DMS 273 (cell line): ENCODE data around the gene COA7.
A peak's percentile ranks its signal among the peaks of the same experiment; 100 is the strongest.
"Not testable (repeated sequence)": the region's sequence is repeated elsewhere in the genome, so short reads cannot be mapped to it uniquely, and the experiment has no call there.

Experiments used
- DNase-seq: peaks from one replicate; lab custom pipeline; 2025; ENCODE audit not compliant: unreplicated experiment; lab: John Stamatoyannopoulos, UW

COA7 gene

GRCh38 chr1:52697795-52698674 lies at the start of gene COA7:
COA7 (minus strand) TSS chr1:52698347; CDS start chr1:52698326, 21 bp downstream.
- DNase-seq = peak; percentile 93

GRCh38 chr1:52747450-52747849 lies 49.3 kb upstream of the COA7 start:
- DNase-seq = no peak

- DNase-seq = no peak
These were observed 48.0 kb upstream of the COA7 start for GRCh38 chr1:52746189-52746588.

GRCh38 chr1:52741259-52741658 lies 43.1 kb upstream of the COA7 start:
- no peak for DNase-seq

GRCh38 chr1:52739699-52740467 lies 41.7 kb upstream of the COA7 start:
- DNase-seq = no peak

GRCh38 chr1:52738893-52739292 lies 40.7 kb upstream of the COA7 start:
- no peak for DNase-seq

GRCh38 chr1:52738148-52738547 lies 40.0 kb upstream of the COA7 start:
- DNase-seq = no peak

- DNase-seq = not testable (repeated sequence)
These were observed 37.2 kb upstream of the COA7 start for GRCh38 chr1:52735371-52735770.

GRCh38 chr1:52733368-52733767 lies 35.2 kb upstream of the COA7 start:
- no peak for DNase-seq

- no peak for DNase-seq
These were observed 30.0 kb upstream of the COA7 start for GRCh38 chr1:52727956-52728656.

GRCh38 chr1:52727114-52727586 lies 29.0 kb upstream of the COA7 start:
- DNase-seq = peak; percentile 36

- DNase-seq = peak; percentile 95
These were observed 28.3 kb upstream of the COA7 start, which contains the start of gene ZYG11B for GRCh38 chr1:52726265-52727113. ZYG11B (plus strand) TSS chr1:52726453; CDS start chr1:52726654, 201 bp downstream.

GRCh38 chr1:52725903-52726264 lies 27.7 kb upstream of the COA7 start:
- no peak for DNase-seq

- DNase-seq = no peak
These were observed 25.1 kb upstream of the COA7 start for GRCh38 chr1:52723260-52723659.

- not testable (repeated sequence) for DNase-seq
These were observed 17.1 kb upstream of the COA7 start for GRCh38 chr1:52715296-52715695.

- no peak for DNase-seq
These were observed 15.4 kb upstream of the COA7 start for GRCh38 chr1:52713590-52713989.

GRCh38 chr1:52709016-52709415 lies 10.9 kb upstream of the COA7 start:
- DNase-seq = no peak

GRCh38 chr1:52707927-52708655 lies 9.9 kb upstream of the COA7 start:
- DNase-seq = no peak
